ENCODE results near the gene FBXL7. TPM values are rescaled to one million over a fixed set of nuclear protein-coding genes. Genes with fewer than 3 reads are reported as not detected.

FBXL7 gene
- total RNA-seq, 5 donors from 2014 or later (not counting 1 experiment from before 2014, with no cell fraction given): 0.06 to 0.07 TPM; not detected in 3

DNA sequence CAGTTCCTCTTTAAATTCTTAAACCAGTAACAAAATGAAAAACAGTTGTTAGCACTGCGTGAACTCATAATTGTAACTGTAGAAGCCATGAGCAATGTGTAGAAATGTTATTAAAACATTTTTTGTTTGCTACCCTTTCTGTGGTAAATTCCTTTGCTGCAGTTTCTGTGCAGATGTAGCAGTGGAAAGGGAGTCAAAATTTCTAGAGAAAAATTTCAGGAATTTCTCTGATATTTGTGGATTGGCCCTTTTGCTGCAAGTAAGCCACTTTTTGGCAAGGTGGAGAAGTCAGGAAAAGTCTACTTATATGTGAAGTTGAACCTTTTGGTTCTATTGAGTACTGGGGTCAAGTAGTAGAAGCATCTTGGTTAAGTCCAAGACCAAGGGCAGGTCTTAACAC lies 10.1 kb downstream of the FBXL7 start:
- POLR2A ChIA-PET: no interaction called here
- CTCF ChIA-PET: no interaction called here
- Histone ChIP-seq H3K27me3 (replicated peaks in 1 of 2; ENCODE audit: control insufficient read depth in 2 of 2, extremely low read depth in 1 of 2, insufficient read depth in 2 of 2, low read length in 1 of 2) (no peaks in the 10 kb centered on the region), H3K9me3 (no peaks in the 10 kb centered on the region), H3K27ac (ENCODE audit: low read length) (no peak overlapping the region), H3K36me3 (ENCODE audit: control insufficient read depth in 2 of 2, extremely low read depth in 1 of 2, insufficient read depth in 1 of 2, low read length in 1 of 2) (no peaks in the 10 kb centered on the region), H3K4me1 (ENCODE audit: control insufficient read depth in 1 of 2, extremely low read depth in 1 of 2, insufficient read depth in 2 of 2, low read length in 2 of 2) (no peaks in the 10 kb centered on the region), H3K4me3 (ENCODE audit: control insufficient read depth in 1 of 2, extremely low read depth in 1 of 2, low read length in 1 of 2) (no peak overlapping the region)
- no peaks in the 10 kb centered on the region for H3K27me3 Mint-ChIP-seq
- no peak for DNase-seq
- H3K9me3 Mint-ChIP-seq: peaks cover 0 to 3% (median 0%) of the 10 kb centered on the region in 3 donors
- no peaks in the 10 kb centered on the region for H3K4me1 Mint-ChIP-seq
- WGBS (ENCODE audit: insufficient coverage): no CpG with 5 or more reads among the region's 1 CpG
- no peaks in the 10 kb centered on the region for H3K36me3 Mint-ChIP-seq
- H3K27ac Mint-ChIP-seq: no peak overlapping the region
- no peak for ATAC-seq (replicated peaks in 1 of 4)
- H3K4me3 Mint-ChIP-seq: no peak overlapping the region

DNA sequence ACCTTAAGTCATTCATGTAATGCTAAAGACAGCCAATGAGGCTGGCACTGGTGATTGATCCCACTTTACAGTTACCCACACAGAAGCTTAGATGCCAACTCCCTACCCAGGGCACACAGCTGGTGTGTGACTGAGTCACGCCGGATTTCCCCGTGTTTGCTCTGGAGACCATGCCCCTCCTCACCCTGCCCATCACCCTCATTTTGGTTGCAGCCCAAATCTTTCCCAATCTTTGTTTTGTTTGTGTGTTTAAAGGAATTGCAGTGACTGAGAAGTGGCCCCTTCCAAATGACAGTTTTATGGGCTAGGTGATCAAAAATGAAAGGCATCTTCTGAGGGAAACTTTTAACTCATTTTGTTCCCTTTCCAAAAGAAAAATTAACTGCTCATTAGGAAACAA lies 10.9 kb downstream of the FBXL7 start:
- Mint-ChIP-seq H3K27ac (no peak overlapping the region), H3K9me3 (peaks cover 0 to 3% (median 3%) of the 10 kb centered on the region in 3 donors), H3K4me3 (no peak overlapping the region), H3K4me1 (no peaks in the 10 kb centered on the region), H3K27me3 (no peaks in the 10 kb centered on the region), H3K36me3 (no peaks in the 10 kb centered on the region)
- POLR2A ChIA-PET: no interaction called here
- Histone ChIP-seq H3K27me3 (replicated peaks in 1 of 2; ENCODE audit: control insufficient read depth in 2 of 2, extremely low read depth in 1 of 2, insufficient read depth in 2 of 2, low read length in 1 of 2) (no peaks in the 10 kb centered on the region), H3K36me3 (ENCODE audit: control insufficient read depth in 2 of 2, extremely low read depth in 1 of 2, insufficient read depth in 1 of 2, low read length in 1 of 2) (no peaks in the 10 kb centered on the region), H3K27ac (ENCODE audit: low read length) (no peak overlapping the region), H3K4me1 (ENCODE audit: control insufficient read depth in 1 of 2, extremely low read depth in 1 of 2, insufficient read depth in 2 of 2, low read length in 2 of 2) (no peaks in the 10 kb centered on the region), H3K9me3 (no peaks in the 10 kb centered on the region), H3K4me3 (ENCODE audit: control insufficient read depth in 1 of 2, extremely low read depth in 1 of 2, low read length in 1 of 2) (no peak overlapping the region)
- ATAC-seq (replicated peaks in 1 of 4): no peak
- WGBS (ENCODE audit: insufficient coverage): no CpG with 5 or more reads among the region's 3 CpGs
- CTCF ChIA-PET: no interaction called here
- no peak for DNase-seq

- Histone ChIP-seq H3K36me3 (ENCODE audit: control insufficient read depth in 2 of 2, extremely low read depth in 1 of 2, insufficient read depth in 1 of 2, low read length in 1 of 2) (no peaks in the 10 kb centered on the region), H3K4me3 (ENCODE audit: control insufficient read depth in 1 of 2, extremely low read depth in 1 of 2, low read length in 1 of 2) (no peak overlapping the region), H3K27me3 (replicated peaks in 1 of 2; ENCODE audit: control insufficient read depth in 2 of 2, extremely low read depth in 1 of 2, insufficient read depth in 2 of 2, low read length in 1 of 2) (no peaks in the 10 kb centered on the region), H3K9me3 (no peaks in the 10 kb centered on the region), H3K4me1 (ENCODE audit: control insufficient read depth in 1 of 2, extremely low read depth in 1 of 2, insufficient read depth in 2 of 2, low read length in 2 of 2) (no peaks in the 10 kb centered on the region), H3K27ac (ENCODE audit: low read length) (no peak overlapping the region)
- ChIA-PET POLR2A (no interaction called here), CTCF (interaction anchor here in 1 of 2 donors (0.6 kb wide), 1 partner anchor 23 kb away, joined by 8 read pairs; no protein-coding TSS in a partner anchor)
- ATAC-seq (replicated peaks in 1 of 4): no peak
- H3K36me3 Mint-ChIP-seq: no peaks in the 10 kb centered on the region
- no peak overlapping the region for H3K4me3 Mint-ChIP-seq
- DNase-seq: no peak
- no peak overlapping the region for H3K27ac Mint-ChIP-seq
- no peaks in the 10 kb centered on the region for H3K4me1 Mint-ChIP-seq
- peaks cover 0 to 2% of the 10 kb centered on the region in 2 donors for H3K27me3 Mint-ChIP-seq
- H3K9me3 Mint-ChIP-seq: peaks cover 3 to 8% (median 8%) of the 10 kb centered on the region in 3 donors
- WGBS (ENCODE audit: insufficient coverage): no CpG with 5 or more reads among the region's 2 CpGs
Observed at GRCh38 chr5:15513431-15513830, 13.5 kb downstream of the FBXL7 start.

DNA sequence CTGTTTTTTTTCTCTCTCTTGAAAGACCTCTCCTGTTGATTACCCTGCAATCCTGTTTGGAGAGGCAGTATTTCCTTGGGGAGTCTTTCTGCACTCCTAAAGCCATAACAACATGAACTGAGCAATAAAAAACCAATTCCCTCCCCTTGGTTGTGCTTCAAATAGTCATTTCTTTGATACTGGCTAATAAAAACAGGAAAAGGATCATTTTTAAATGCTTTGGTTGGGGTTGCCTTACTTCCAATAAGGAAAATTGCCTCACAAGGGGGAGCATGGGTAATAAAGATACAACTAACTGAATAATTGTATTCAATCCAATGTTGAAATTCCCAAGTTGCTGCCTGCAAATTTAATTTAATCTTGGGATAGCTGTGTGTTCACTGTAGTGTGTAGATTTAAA lies 13.9 kb downstream of the FBXL7 start:
- no peak for ATAC-seq (replicated peaks in 1 of 4)
- peaks cover 0 to 2% of the 10 kb centered on the region in 2 donors for H3K27me3 Mint-ChIP-seq
- no peaks in the 10 kb centered on the region for H3K4me1 ChIP-seq (ENCODE audit: control insufficient read depth in 1 of 2, extremely low read depth in 1 of 2, insufficient read depth in 2 of 2, low read length in 2 of 2)
- H3K36me3 ChIP-seq (ENCODE audit: control insufficient read depth in 2 of 2, extremely low read depth in 1 of 2, insufficient read depth in 1 of 2, low read length in 1 of 2): no peaks in the 10 kb centered on the region
- no peaks in the 10 kb centered on the region for H3K9me3 ChIP-seq
- H3K4me1 Mint-ChIP-seq: no peaks in the 10 kb centered on the region
- no peak for DNase-seq
- peaks cover 3 to 8% (median 8%) of the 10 kb centered on the region in 3 donors for H3K9me3 Mint-ChIP-seq
- no peaks in the 10 kb centered on the region for H3K27me3 ChIP-seq (replicated peaks in 1 of 2; ENCODE audit: control insufficient read depth in 2 of 2, extremely low read depth in 1 of 2, insufficient read depth in 2 of 2, low read length in 1 of 2)
- no peak overlapping the region for H3K4me3 ChIP-seq (ENCODE audit: control insufficient read depth in 1 of 2, extremely low read depth in 1 of 2, low read length in 1 of 2)
- ChIA-PET POLR2A (no interaction called here), CTCF (interaction anchor here in 1 of 2 donors (0.6 kb wide), 1 partner anchor 23 kb away, joined by 8 read pairs; no protein-coding TSS in a partner anchor)
- H3K27ac Mint-ChIP-seq: no peak overlapping the region
- H3K36me3 Mint-ChIP-seq: no peaks in the 10 kb centered on the region
- H3K4me3 Mint-ChIP-seq: no peak overlapping the region
- H3K27ac ChIP-seq (ENCODE audit: low read length): no peak overlapping the region

DNA sequence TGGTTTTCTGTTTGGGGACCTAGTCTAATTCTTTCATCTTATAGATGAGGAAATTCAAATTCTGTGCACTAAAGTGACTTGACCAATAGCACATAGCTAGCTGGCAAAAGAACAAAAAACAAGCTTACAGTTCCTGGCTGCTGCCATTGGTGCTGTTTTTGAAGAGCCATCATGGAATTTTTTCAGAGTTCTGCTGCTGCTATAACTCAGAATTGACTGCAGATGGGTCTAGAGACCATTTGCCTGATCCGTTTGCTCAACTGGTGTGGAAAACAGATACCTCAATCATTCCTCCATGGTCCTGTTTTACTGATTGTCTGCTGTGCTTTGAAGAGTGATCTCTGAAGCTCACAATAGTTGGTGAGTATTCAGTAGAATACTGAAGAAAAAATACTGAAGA lies 15.2 kb downstream of the FBXL7 start:
- H3K36me3 ChIP-seq (ENCODE audit: control insufficient read depth in 2 of 2, extremely low read depth in 1 of 2, insufficient read depth in 1 of 2, low read length in 1 of 2): no peaks in the 10 kb centered on the region
- no peaks in the 10 kb centered on the region for H3K27me3 ChIP-seq (replicated peaks in 1 of 2; ENCODE audit: control insufficient read depth in 2 of 2, extremely low read depth in 1 of 2, insufficient read depth in 2 of 2, low read length in 1 of 2)
- H3K27ac Mint-ChIP-seq: no peak overlapping the region
- H3K4me3 Mint-ChIP-seq: no peak overlapping the region
- peaks cover 3 to 12% (median 8%) of the 10 kb centered on the region in 3 donors for H3K9me3 Mint-ChIP-seq
- no peak overlapping the region for H3K27ac ChIP-seq (ENCODE audit: low read length)
- no peak overlapping the region for H3K4me3 ChIP-seq (ENCODE audit: control insufficient read depth in 1 of 2, extremely low read depth in 1 of 2, low read length in 1 of 2)
- peaks cover 0 to 2% of the 10 kb centered on the region in 2 donors for H3K27me3 Mint-ChIP-seq
- no peaks in the 10 kb centered on the region for H3K4me1 ChIP-seq (ENCODE audit: control insufficient read depth in 1 of 2, extremely low read depth in 1 of 2, insufficient read depth in 2 of 2, low read length in 2 of 2)
- no peaks in the 10 kb centered on the region for H3K9me3 ChIP-seq
- no peaks in the 10 kb centered on the region for H3K36me3 Mint-ChIP-seq
- WGBS (ENCODE audit: insufficient coverage): no CpG with 5 or more reads among the region's 1 CpG
- ATAC-seq (replicated peaks in 1 of 4) (no peak), DNase-seq (no peak)
- no peaks in the 10 kb centered on the region for H3K4me1 Mint-ChIP-seq
- ChIA-PET POLR2A (no interaction called here), CTCF (no interaction called here)

DNA sequence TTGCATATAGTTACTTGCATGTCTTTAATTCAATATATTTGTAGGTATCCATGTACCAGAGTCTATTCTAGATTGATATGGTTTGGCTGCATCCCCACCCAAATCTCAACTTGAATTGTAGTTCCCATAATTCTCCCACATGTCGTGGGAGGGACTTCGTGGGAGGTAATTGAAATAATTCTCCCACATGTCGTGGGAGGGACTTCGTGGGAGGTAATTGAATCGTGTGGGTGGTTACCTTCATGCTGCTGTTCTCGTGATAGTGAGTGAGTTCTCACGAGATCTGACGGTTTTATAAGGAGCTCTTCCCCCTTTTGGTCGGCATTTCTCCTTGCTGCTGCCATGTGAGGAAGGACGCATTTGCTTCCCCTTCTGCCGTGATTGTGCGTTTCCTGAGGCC lies 16.5 kb downstream of the FBXL7 start:
- H3K4me1 Mint-ChIP-seq: no peaks in the 10 kb centered on the region
- no peak for ATAC-seq (replicated peaks in 1 of 4)
- no peak overlapping the region for H3K4me3 Mint-ChIP-seq

DNA sequence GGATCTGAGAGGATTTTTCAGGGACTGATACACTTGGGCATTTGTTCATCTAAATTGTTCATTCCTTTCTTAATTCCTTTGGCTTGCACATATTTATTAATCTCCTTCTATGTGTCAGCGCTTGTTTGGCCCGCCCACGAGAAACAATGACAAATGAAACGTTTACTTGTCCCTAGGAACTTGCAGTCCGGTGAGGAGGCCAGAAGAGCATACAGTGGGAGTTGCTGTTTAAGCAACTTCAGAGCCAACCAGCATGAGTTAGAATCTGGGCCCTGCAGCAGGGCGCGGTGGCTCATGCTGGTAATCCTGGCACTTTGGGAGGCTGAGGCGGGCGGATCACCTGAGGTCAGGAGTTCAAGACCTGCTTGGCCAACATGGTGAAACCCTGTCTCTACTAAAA lies 18.8 kb downstream of the FBXL7 start:
- no peaks in the 10 kb centered on the region for H3K36me3 ChIP-seq (ENCODE audit: control insufficient read depth in 2 of 2, extremely low read depth in 1 of 2, insufficient read depth in 1 of 2, low read length in 1 of 2)
- Mint-ChIP-seq H3K27me3 (peaks cover 0 to 2% of the 10 kb centered on the region in 2 donors), H3K4me1 (no peaks in the 10 kb centered on the region), H3K27ac (no peak overlapping the region), H3K9me3 (peaks cover 3 to 16% (median 8%) of the 10 kb centered on the region in 3 donors), H3K4me3 (no peak overlapping the region), H3K36me3 (no peaks in the 10 kb centered on the region)
- no peaks in the 10 kb centered on the region for H3K4me1 ChIP-seq (ENCODE audit: control insufficient read depth in 1 of 2, extremely low read depth in 1 of 2, insufficient read depth in 2 of 2, low read length in 2 of 2)
- no peaks in the 10 kb centered on the region for H3K27me3 ChIP-seq (replicated peaks in 1 of 2; ENCODE audit: control insufficient read depth in 2 of 2, extremely low read depth in 1 of 2, insufficient read depth in 2 of 2, low read length in 1 of 2)
- no peak overlapping the region for H3K27ac ChIP-seq (ENCODE audit: low read length)
- ChIA-PET POLR2A (no interaction called here), CTCF (no interaction called here)
- ATAC-seq (replicated peaks in 1 of 4): no peak
- H3K9me3 ChIP-seq: no peaks in the 10 kb centered on the region
- no peak for DNase-seq
- WGBS (ENCODE audit: insufficient coverage): 92% methylated on average over 4 of the region's 9 CpGs
- no peak overlapping the region for H3K4me3 ChIP-seq (ENCODE audit: control insufficient read depth in 1 of 2, extremely low read depth in 1 of 2, low read length in 1 of 2)

More for the DNA sequence above, 16.5 kb downstream of the FBXL7 start:
- no peaks in the 10 kb centered on the region for H3K4me1 ChIP-seq (ENCODE audit: control insufficient read depth in 1 of 2, extremely low read depth in 1 of 2, insufficient read depth in 2 of 2, low read length in 2 of 2)
- no peak overlapping the region for H3K27ac ChIP-seq (ENCODE audit: low read length)
- ChIA-PET CTCF (no interaction called here), POLR2A (no interaction called here)
- H3K9me3 Mint-ChIP-seq: peaks cover 3 to 17% (median 8%) of the 10 kb centered on the region in 3 donors
- no peaks in the 10 kb centered on the region for H3K27me3 ChIP-seq (replicated peaks in 1 of 2; ENCODE audit: control insufficient read depth in 2 of 2, extremely low read depth in 1 of 2, insufficient read depth in 2 of 2, low read length in 1 of 2)
- H3K36me3 Mint-ChIP-seq: no peaks in the 10 kb centered on the region
- peaks cover 0 to 2% of the 10 kb centered on the region in 2 donors for H3K27me3 Mint-ChIP-seq
- H3K27ac Mint-ChIP-seq: no peak overlapping the region
- no peak for DNase-seq
- H3K9me3 ChIP-seq: no peaks in the 10 kb centered on the region
- 60% methylated on average over 1 of the region's 12 CpGs for WGBS (ENCODE audit: insufficient coverage)
- no peaks in the 10 kb centered on the region for H3K36me3 ChIP-seq (ENCODE audit: control insufficient read depth in 2 of 2, extremely low read depth in 1 of 2, insufficient read depth in 1 of 2, low read length in 1 of 2)
- no peak overlapping the region for H3K4me3 ChIP-seq (ENCODE audit: control insufficient read depth in 1 of 2, extremely low read depth in 1 of 2, low read length in 1 of 2)

All from T-cell (primary cell).